GM12878 (cell line): ENCODE measurements around the gene RFWD3.

Experiments
- ATF7 ChIP-seq: fragments of 450-650 bp; IDR thresholded peaks from 2 replicates; pipeline ENCODE4 v1.6.1; 2016; ENCODE audit warnings: low read depth, mild to moderate bottlenecking
- BACH1 ChIP-seq: fragments of 450-650 bp; IDR thresholded peaks from 2 replicates; pipeline ENCODE4 v1.6.1; 2017; ENCODE audit warnings: mild to moderate bottlenecking, borderline replicate concordance
- CTCF ChIP-seq, 3 experiments: IDR thresholded peaks in 2 of 3; conservative IDR thresholded peaks in 1 of 3; 2 replicates each; pipeline ENCODE4 v1.5.1; 2011; ENCODE audit warnings: low read depth in 3 of 3, low read length in 3 of 3, mild to moderate bottlenecking in 3 of 3, control low read depth in 2 of 3, moderate library complexity in 2 of 3, inconsistent platforms in 1 of 3, mixed read lengths in 1 of 3; ENCODE audit not compliant: control insufficient read depth in 2 of 3, insufficient read depth in 1 of 3; ENCODE audit errors: extremely low read depth in 1 of 3
- GATAD2B ChIP-seq: fragments of 450-650 bp; conservative IDR thresholded peaks from 2 replicates; pipeline ENCODE4 v1.6.1; 2017; ENCODE audit warnings: low read depth, mild to moderate bottlenecking, moderate library complexity
- USF2 ChIP-seq: IDR thresholded peaks from 2 replicates; pipeline ENCODE4 v1.6.1; 2011; ENCODE audit warnings: low read depth, low read length, improper control_type of control experiment, borderline replicate concordance
- ZBTB11 ChIP-seq: fragments of 450-650 bp; formaldehyde crosslinking; IDR thresholded peaks from 2 replicates; pipeline ENCODE4 v1.5.0; 2022; ENCODE audit warnings: mild to moderate bottlenecking, missing genetic modification characterization
- ZNF217 ChIP-seq: fragments of 450-650 bp; IDR thresholded peaks from 2 replicates; pipeline ENCODE4 v1.6.1; 2017; ENCODE audit warnings: antibody characterized with exemption, mild to moderate bottlenecking

GRCh38 chr16:74575175-74575806 lies 91.4 kb downstream of the RFWD3 start:
- TF ChIP-seq ZBTB11 (CRISPR knock-in tag): no peak
- TF ChIP-seq ATF7: peak; percentile 51; the same call in 1 of the 2 replicates
- TF ChIP-seq ZNF217: no peak
- TF ChIP-seq CTCF (IDR thresholded peaks at IDR 0.05 in 2 of 3, conservative IDR thresholded peaks at IDR 0.05 in 1 of 3; ENCODE audit: control insufficient read depth in 2 of 3, extremely low read depth in 1 of 3, insufficient read depth in 1 of 3, low read depth in 3 of 3, low read length in 3 of 3): no peak
- TF ChIP-seq USF2: no peak
- no peak for TF ChIP-seq BACH1
- no peak for TF ChIP-seq GATAD2B
